ENCODE results near the gene TASP1. TPM values are rescaled to one million over a fixed set of nuclear protein-coding genes. Genes with fewer than 3 reads are reported as not detected.

TASP1 gene
- total RNA-seq, 2 experiments from 2014 or later: 10.7 to 11.3 TPM

DNA sequence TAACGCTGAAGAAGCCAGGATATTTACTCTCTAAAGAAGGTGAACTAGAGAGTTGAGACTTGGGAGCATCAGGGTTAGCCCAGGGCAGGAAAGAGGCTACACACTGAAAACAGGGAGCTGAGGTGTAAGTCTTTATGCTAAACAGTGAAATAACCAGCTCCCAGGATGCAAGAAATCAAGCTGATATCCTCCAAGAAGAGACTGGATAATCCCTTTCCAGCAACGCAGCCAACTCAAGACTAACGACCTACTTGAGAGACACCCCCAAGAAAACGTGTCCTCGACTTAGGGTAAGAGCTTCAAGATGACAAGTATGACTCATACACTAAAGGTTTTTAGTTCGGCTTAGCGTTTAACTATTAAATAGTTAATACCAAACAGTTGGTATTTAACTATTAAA, 202.2 kb downstream of the TASP1 start:
- POLR2A ChIA-PET: interaction anchor here (0.7 kb wide), 1 partner anchor 15 kb away, joined by 3 read pairs; no protein-coding TSS in a partner anchor

DNA sequence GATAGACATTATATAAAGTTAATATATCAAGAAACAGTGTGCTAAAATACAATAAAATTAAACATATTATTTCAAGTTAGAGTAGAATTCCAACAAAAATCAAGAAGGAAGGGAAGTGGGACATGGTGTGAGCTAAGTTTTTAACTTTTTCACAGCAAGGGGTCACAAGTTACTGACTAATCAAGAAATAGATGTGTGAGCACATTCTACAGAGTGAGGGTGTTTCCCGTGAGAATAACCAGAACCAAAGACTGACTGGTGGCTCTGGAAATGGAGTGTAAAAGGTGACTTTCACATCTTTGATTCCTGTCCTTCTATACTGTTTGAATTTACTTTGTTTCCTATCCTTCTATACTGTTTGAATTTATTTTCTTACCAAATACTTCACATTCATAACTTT, 206.6 kb downstream of the TASP1 start:
- intact Hi-C loops (cut with DNase I, micrococcal nuclease): no loop called here
- CTCF ChIA-PET: no interaction called here

More for the DNA sequence above, 202.2 kb downstream of the TASP1 start:
- Mint-ChIP-seq H3K36me3 (ENCODE audit: low read depth) (peaks cover 71% of the 10 kb centered on the region), H3K27me3 (no peaks in the 10 kb centered on the region), H3K4me1 (ENCODE audit: low read depth) (no peaks in the 10 kb centered on the region), H3K9me3 (peaks cover 11% of the 10 kb centered on the region), H3K27ac (no peak overlapping the region), H3K4me3 (no peak overlapping the region)
- no peak for DNase-seq
- CTCF ChIA-PET: interaction anchor here (1.5 kb wide), 1 partner anchor 11 kb away, joined by 4 read pairs; no protein-coding TSS in a partner anchor
- TF ChIP-seq, protein P1, sequence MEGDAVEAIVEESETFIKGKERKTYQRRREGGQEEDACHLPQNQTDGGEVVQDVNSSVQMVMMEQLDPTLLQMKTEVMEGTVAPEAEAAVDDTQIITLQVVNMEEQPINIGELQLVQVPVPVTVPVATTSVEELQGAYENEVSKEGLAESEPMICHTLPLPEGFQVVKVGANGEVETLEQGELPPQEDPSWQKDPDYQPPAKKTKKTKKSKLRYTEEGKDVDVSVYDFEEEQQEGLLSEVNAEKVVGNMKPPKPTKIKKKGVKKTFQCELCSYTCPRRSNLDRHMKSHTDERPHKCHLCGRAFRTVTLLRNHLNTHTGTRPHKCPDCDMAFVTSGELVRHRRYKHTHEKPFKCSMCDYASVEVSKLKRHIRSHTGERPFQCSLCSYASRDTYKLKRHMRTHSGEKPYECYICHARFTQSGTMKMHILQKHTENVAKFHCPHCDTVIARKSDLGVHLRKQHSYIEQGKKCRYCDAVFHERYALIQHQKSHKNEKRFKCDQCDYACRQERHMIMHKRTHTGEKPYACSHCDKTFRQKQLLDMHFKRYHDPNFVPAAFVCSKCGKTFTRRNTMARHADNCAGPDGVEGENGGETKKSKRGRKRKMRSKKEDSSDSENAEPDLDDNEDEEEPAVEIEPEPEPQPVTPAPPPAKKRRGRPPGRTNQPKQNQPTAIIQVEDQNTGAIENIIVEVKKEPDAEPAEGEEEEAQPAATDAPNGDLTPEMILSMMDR (IDR thresholded peaks at IDR 0.05): no peak
- peaks cover 10% of the 10 kb centered on the region for H3K36me3 ChIP-seq (ENCODE audit: insufficient read depth, low read length)
- intact Hi-C loops (cut with DNase I, micrococcal nuclease): no loop called here
- peaks cover 0 to 17% of the 10 kb centered on the region in 2 experiments for H3K9me3 ChIP-seq (ENCODE audit: control insufficient read depth in 1 of 2, insufficient read depth in 1 of 2, low read length in 2 of 2)
- no peaks in the 10 kb centered on the region for H3K4me1 ChIP-seq (ENCODE audit: insufficient read depth, low read length)
- no peaks in the 10 kb centered on the region for H3K27me3 ChIP-seq (ENCODE audit: control insufficient read depth in 1 of 2, insufficient read depth in 2 of 2, low read length in 2 of 2)
- ATAC-seq (ENCODE audit: poor library complexity): no peak
- H3K27ac ChIP-seq (ENCODE audit: low read depth in 1 of 2, low read length in 2 of 2): no peak overlapping the region
- no peak overlapping the region for H3K4me3 ChIP-seq (ENCODE audit: low read length)

DNA sequence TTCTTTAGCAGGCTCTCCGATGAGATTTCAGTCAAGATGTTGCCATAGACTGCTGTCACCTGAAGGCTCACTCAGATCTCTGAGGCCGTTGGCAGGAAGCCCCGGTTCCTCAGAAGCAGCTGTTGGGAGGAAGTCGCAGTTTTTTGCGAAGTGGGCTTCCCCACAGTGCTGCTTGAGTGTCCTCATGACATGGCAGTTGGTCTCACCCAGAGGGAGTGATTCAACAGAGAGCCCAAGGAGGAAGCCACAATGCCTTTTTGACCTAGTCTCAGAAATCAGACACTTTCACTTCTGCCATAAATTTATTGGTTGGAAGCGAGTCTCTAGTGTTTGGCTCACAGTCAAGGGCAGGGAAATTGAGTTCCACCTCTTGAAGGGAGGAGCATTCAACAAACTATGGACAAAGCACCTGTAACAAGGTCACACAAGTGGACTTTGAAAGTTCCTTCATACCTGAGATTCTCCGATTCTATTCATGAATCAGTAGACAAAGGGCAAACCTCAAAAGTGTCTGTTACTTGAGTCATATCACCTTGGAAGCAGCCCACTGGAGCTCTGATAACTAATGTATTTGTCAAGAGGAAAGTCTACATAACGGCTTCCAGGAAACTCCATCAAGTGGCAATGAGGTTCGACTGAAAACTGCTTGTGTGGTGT, 208.3 kb downstream of the TASP1 start:
- no peaks in the 10 kb centered on the region for H3K9me3 ChIP-seq (ENCODE audit: control insufficient read depth in 1 of 2, insufficient read depth in 1 of 2, low read length in 2 of 2)
- ChIA-PET CTCF (no interaction called here), POLR2A (no interaction called here)
- intact Hi-C loops (cut with DNase I, micrococcal nuclease): no loop called here
- H3K9me3 Mint-ChIP-seq: no peaks in the 10 kb centered on the region
- H3K36me3 ChIP-seq (ENCODE audit: insufficient read depth, low read length): peaks cover 15% of the 10 kb centered on the region
- H3K27ac ChIP-seq (ENCODE audit: low read depth in 1 of 2, low read length in 2 of 2): no peak overlapping the region
- H3K4me3 Mint-ChIP-seq: no peak overlapping the region
- H3K4me1 ChIP-seq (ENCODE audit: insufficient read depth, low read length): no peaks in the 10 kb centered on the region
- no peak for DNase-seq
- H3K4me3 ChIP-seq (ENCODE audit: low read length): no peak overlapping the region
- no peaks in the 10 kb centered on the region for H3K27me3 ChIP-seq (ENCODE audit: control insufficient read depth in 1 of 2, insufficient read depth in 2 of 2, low read length in 2 of 2)
- H3K27me3 Mint-ChIP-seq: no peaks in the 10 kb centered on the region
- ATAC-seq (ENCODE audit: poor library complexity): no peak
- H3K27ac Mint-ChIP-seq: no peak overlapping the region
- peaks cover 63% of the 10 kb centered on the region for H3K36me3 Mint-ChIP-seq (ENCODE audit: low read depth)
- H3K4me1 Mint-ChIP-seq (ENCODE audit: low read depth): no peaks in the 10 kb centered on the region
- TF ChIP-seq, protein P1 (IDR thresholded peaks at IDR 0.05): no peak

More for the DNA sequence above, 206.6 kb downstream of the TASP1 start:
- POLR2A ChIA-PET: no interaction called here
- H3K9me3 Mint-ChIP-seq: no peaks in the 10 kb centered on the region
- no peaks in the 10 kb centered on the region for H3K27me3 Mint-ChIP-seq
- TF ChIP-seq, protein P1 (IDR thresholded peaks at IDR 0.05): no peak
- H3K4me3 ChIP-seq (ENCODE audit: low read length): no peak overlapping the region
- ATAC-seq (ENCODE audit: poor library complexity) (no peak), DNase-seq (no peak)
- H3K27ac ChIP-seq (ENCODE audit: low read depth in 1 of 2, low read length in 2 of 2): no peak overlapping the region
- peaks cover 15% of the 10 kb centered on the region for H3K36me3 ChIP-seq (ENCODE audit: insufficient read depth, low read length)
- H3K36me3 Mint-ChIP-seq (ENCODE audit: low read depth): peaks cover 69% of the 10 kb centered on the region
- no peak overlapping the region for H3K27ac Mint-ChIP-seq
- no peaks in the 10 kb centered on the region for H3K27me3 ChIP-seq (ENCODE audit: control insufficient read depth in 1 of 2, insufficient read depth in 2 of 2, low read length in 2 of 2)
- no peak overlapping the region for H3K4me3 Mint-ChIP-seq
- H3K9me3 ChIP-seq (ENCODE audit: control insufficient read depth in 1 of 2, insufficient read depth in 1 of 2, low read length in 2 of 2): no peaks in the 10 kb centered on the region
- no peaks in the 10 kb centered on the region for H3K4me1 Mint-ChIP-seq (ENCODE audit: low read depth)
- H3K4me1 ChIP-seq (ENCODE audit: insufficient read depth, low read length): no peaks in the 10 kb centered on the region
